ENCODE results near the gene APBB2.

GRCh38 chr4:41026971-41027370 lies 187.4 kb downstream of the APBB2 start:
- TF ChIP-seq POLR2A (IDR thresholded peaks at IDR 0.05; ENCODE audit: low read depth, low read length), result no peak
- no peak for TF ChIP-seq CTCF (conservative IDR thresholded peaks at IDR 0.05; ENCODE audit: low read depth, low read length)
- TF ChIP-seq USF2 (IDR thresholded peaks at IDR 0.05; ENCODE audit: low read depth, low read length), result no peak
- TF ChIP-seq NFE2L2 (IDR thresholded peaks at IDR 0.05; ENCODE audit: low read depth, low read length), result no peak
- TF ChIP-seq RCOR1 (IDR thresholded peaks at IDR 0.05; ENCODE audit: insufficient replicate concordance, low read length), result no peak
- no peak for TF ChIP-seq MXI1 (IDR thresholded peaks at IDR 0.05; ENCODE audit: borderline replicate concordance, low read depth, low read length)

Data from IMR-90 (cell line).